ENCODE measurements around the gene TBX5. TPM values are rescaled to one million over a fixed set of nuclear protein-coding genes. Genes with fewer than 3 reads are reported as not detected.

TBX5 gene
- polyA plus RNA-seq, 1 donor (not counting 4 experiments of a cell fraction or from before 2014, with no cell fraction given) = not detected

GRCh38 chr12:114306646-114307045 is 99.3 kb downstream of the TBX5 start:
- Histone ChIP-seq H3K9ac (ENCODE audit: control insufficient read depth, extremely low read depth, insufficient read depth, low read length) (no peak overlapping the region), H3K27ac (ENCODE audit: control insufficient read depth, insufficient read depth, low read length) (no peak overlapping the region), H3K4me2 (ENCODE audit: control insufficient read depth, extremely low read depth, insufficient read depth, low read depth, low read length) (no peak overlapping the region), H3K79me2 (ENCODE audit: control insufficient read depth, insufficient read depth, low read length) (no peaks in the 10 kb centered on the region), H3K9me1 (ENCODE audit: control insufficient read depth, extremely low read depth, insufficient read depth, low read length) (no peaks in the 10 kb centered on the region), H3K27me3 (ENCODE audit: control insufficient read depth, extremely low read depth, insufficient read depth, low read length) (no peaks in the 10 kb centered on the region), H3K4me3 (ENCODE audit: control insufficient read depth in 2 of 3, extremely low read depth in 1 of 3, insufficient read depth in 2 of 3, low read depth in 1 of 3, low read length in 3 of 3) (no peak overlapping the region), H3K4me1 (ENCODE audit: control insufficient read depth, extremely low read depth, insufficient read depth, low read length) (no peaks in the 10 kb centered on the region), H3K9me3 (ENCODE audit: control insufficient read depth, low read depth, low read length) (no peaks in the 10 kb centered on the region), H2AFZ (ENCODE audit: control insufficient read depth, low read length) (no peak overlapping the region), H3K36me3 (ENCODE audit: control insufficient read depth in 2 of 2, extremely low read depth in 1 of 2, insufficient read depth in 2 of 2, low read length in 2 of 2) (no peaks in the 10 kb centered on the region), H4K20me1 (ENCODE audit: control insufficient read depth, extremely low read depth, insufficient read depth, low read length) (no peaks in the 10 kb centered on the region)
- FAIRE-seq (no peak), DNase-seq (ENCODE audit: low read depth, low spot score) (no peak)
- dilution Hi-C loops (cut with MboI; ENCODE audit: extremely low pct_ligation_motif_present, low sequenced_read_pairs) = no loop called here
- TF ChIP-seq, protein P1, sequence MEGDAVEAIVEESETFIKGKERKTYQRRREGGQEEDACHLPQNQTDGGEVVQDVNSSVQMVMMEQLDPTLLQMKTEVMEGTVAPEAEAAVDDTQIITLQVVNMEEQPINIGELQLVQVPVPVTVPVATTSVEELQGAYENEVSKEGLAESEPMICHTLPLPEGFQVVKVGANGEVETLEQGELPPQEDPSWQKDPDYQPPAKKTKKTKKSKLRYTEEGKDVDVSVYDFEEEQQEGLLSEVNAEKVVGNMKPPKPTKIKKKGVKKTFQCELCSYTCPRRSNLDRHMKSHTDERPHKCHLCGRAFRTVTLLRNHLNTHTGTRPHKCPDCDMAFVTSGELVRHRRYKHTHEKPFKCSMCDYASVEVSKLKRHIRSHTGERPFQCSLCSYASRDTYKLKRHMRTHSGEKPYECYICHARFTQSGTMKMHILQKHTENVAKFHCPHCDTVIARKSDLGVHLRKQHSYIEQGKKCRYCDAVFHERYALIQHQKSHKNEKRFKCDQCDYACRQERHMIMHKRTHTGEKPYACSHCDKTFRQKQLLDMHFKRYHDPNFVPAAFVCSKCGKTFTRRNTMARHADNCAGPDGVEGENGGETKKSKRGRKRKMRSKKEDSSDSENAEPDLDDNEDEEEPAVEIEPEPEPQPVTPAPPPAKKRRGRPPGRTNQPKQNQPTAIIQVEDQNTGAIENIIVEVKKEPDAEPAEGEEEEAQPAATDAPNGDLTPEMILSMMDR (optimal IDR thresholded peaks at IDR 0.05 in 1 of 3, IDR thresholded peaks at IDR 0.05 in 1 of 3, conservative IDR thresholded peaks at IDR 0.05 in 1 of 3; ENCODE audit: extremely low read depth in 1 of 3, insufficient read depth in 2 of 3, low read length in 3 of 3) = no peak
- TF ChIP-seq EZH2 (IDR thresholded peaks at IDR 0.05; ENCODE audit: low read length) = no peak

GRCh38 chr12:114305446-114305845 is 100.5 kb downstream of the TBX5 start:
- no peaks in the 10 kb centered on the region for H3K79me2 ChIP-seq (ENCODE audit: control insufficient read depth, insufficient read depth, low read length)
- no peak for FAIRE-seq
- no peak for TF ChIP-seq EZH2 (IDR thresholded peaks at IDR 0.05; ENCODE audit: low read length)
- TF ChIP-seq, protein P1 (optimal IDR thresholded peaks at IDR 0.05 in 1 of 3, IDR thresholded peaks at IDR 0.05 in 1 of 3, conservative IDR thresholded peaks at IDR 0.05 in 1 of 3; ENCODE audit: extremely low read depth in 1 of 3, insufficient read depth in 2 of 3, low read length in 3 of 3) = no peak

More at GRCh38 chr12:114305446-114305845, 100.5 kb downstream of the TBX5 start:
- no peaks in the 10 kb centered on the region for H3K27me3 ChIP-seq (ENCODE audit: control insufficient read depth, extremely low read depth, insufficient read depth, low read length)
- H3K4me2 ChIP-seq (ENCODE audit: control insufficient read depth, extremely low read depth, insufficient read depth, low read depth, low read length) = no peak overlapping the region
- dilution Hi-C loops (cut with MboI; ENCODE audit: extremely low pct_ligation_motif_present, low sequenced_read_pairs) = no loop called here
- no peaks in the 10 kb centered on the region for H3K9me1 ChIP-seq (ENCODE audit: control insufficient read depth, extremely low read depth, insufficient read depth, low read length)
- H3K9ac ChIP-seq (ENCODE audit: control insufficient read depth, extremely low read depth, insufficient read depth, low read length) = no peak overlapping the region
- no peak for DNase-seq (ENCODE audit: low read depth, low spot score)
- H3K36me3 ChIP-seq (ENCODE audit: control insufficient read depth in 2 of 2, extremely low read depth in 1 of 2, insufficient read depth in 2 of 2, low read length in 2 of 2) = no peaks in the 10 kb centered on the region
- no peak overlapping the region for H3K4me3 ChIP-seq (ENCODE audit: control insufficient read depth in 2 of 3, extremely low read depth in 1 of 3, insufficient read depth in 2 of 3, low read depth in 1 of 3, low read length in 3 of 3)
- H4K20me1 ChIP-seq (ENCODE audit: control insufficient read depth, extremely low read depth, insufficient read depth, low read length) = no peaks in the 10 kb centered on the region
- no peaks in the 10 kb centered on the region for H3K4me1 ChIP-seq (ENCODE audit: control insufficient read depth, extremely low read depth, insufficient read depth, low read length)
- H3K9me3 ChIP-seq (ENCODE audit: control insufficient read depth, low read depth, low read length) = no peaks in the 10 kb centered on the region
- H2AFZ ChIP-seq (ENCODE audit: control insufficient read depth, low read length) = no peak overlapping the region
- H3K27ac ChIP-seq (ENCODE audit: control insufficient read depth, insufficient read depth, low read length) = no peak overlapping the region
